ENCODE results near the gene ELP2. TPM values are rescaled to one million over a fixed set of nuclear protein-coding genes. Genes with fewer than 3 reads are reported as not detected.
A peak's percentile ranks its signal among the peaks of the same experiment; 100 is the strongest.

Gene ELP2
- total RNA-seq, 2 donors from 2014 or later: 78.3 to 95.8 TPM

GRCh38 chr18:36185901-36186460 lies 56.3 kb downstream of the ELP2 start:
- Mint-ChIP-seq H3K27me3 (peaks cover 18% of the 10 kb centered on the region), H3K36me3 (ENCODE audit: low read depth) (no peaks in the 10 kb centered on the region), H3K4me1 (no peaks in the 10 kb centered on the region), H3K9me3 (no peaks in the 10 kb centered on the region), H3K4me3 (peak overlapping the region; percentile 65), H3K27ac (no peak overlapping the region)
- ATAC-seq (replicated peaks): no peak

- H3K4me1 Mint-ChIP-seq: no peaks in the 10 kb centered on the region
- H3K27me3 Mint-ChIP-seq: peaks cover 19% of the 10 kb centered on the region
- no peak overlapping the region for H3K27ac Mint-ChIP-seq
- no peaks in the 10 kb centered on the region for H3K36me3 Mint-ChIP-seq (ENCODE audit: low read depth)
- H3K4me3 Mint-ChIP-seq: peak overlapping the region; percentile 65
- ATAC-seq (replicated peaks): peak; percentile 44
- H3K9me3 Mint-ChIP-seq: no peaks in the 10 kb centered on the region
These were observed 56.9 kb downstream of the ELP2 start for GRCh38 chr18:36186461-36187192.

- H3K4me3 Mint-ChIP-seq: peak within 1 kb of the TSS; percentile 65
These were observed 57.6 kb downstream of the ELP2 start, which contains the start of gene MOCOS for GRCh38 chr18:36187193-36187825. TSS of gene MOCOS (plus strand) at chr18:36187497. CDS start at chr18:36187540, 43 bp downstream.

DNA sequence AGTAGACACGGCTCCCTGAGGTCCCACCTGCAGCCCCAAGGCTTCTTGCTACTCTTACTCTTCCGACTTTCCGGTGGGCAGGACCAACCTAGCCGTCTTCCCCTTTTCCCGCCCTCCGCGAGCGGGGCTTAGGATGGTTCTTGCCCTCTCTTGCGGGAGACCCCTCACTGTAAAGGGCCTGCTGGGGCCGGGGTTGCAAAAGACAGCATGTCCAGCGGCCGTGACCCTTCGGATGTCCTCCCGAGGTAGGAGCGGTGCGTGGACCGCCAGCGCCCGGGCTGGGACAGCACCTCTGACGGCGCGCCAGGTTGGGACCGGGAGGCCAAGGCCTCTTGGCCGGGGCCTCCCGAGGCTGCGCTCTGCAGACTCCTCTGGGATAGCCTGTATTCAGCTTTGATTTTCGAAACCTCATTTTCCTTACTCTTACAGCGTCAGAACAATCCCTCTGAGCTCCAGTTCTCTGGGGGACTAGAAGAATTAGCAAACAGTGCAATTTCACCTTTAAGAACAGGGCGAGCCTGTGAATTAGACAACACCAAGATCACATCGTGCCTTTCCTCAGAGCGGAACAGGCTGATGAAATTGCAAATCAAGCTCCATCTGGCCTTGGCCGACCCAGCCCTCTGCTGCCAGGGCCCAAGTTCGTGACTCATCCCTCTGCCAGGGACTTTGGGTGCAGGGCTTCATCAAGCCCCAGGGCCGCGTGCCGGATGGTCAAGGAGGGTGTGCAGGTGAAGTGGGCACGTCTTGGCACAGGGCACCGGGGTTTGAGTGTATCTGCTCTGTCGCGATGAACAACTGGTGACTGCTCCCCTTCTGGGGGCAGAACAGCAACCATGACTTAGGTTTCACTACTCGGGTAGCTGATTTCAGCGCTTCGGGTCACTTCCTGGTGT lies 58.4 kb downstream of the ELP2 start:
- peaks cover 19% of the 10 kb centered on the region for H3K27me3 Mint-ChIP-seq
- no peaks in the 10 kb centered on the region for H3K9me3 Mint-ChIP-seq
- no peak overlapping the region for H3K27ac Mint-ChIP-seq
- no peak for ATAC-seq (replicated peaks)
- peak overlapping the region; percentile 65 for H3K4me3 Mint-ChIP-seq
- no peaks in the 10 kb centered on the region for H3K4me1 Mint-ChIP-seq
- H3K36me3 Mint-ChIP-seq (ENCODE audit: low read depth): no peaks in the 10 kb centered on the region

More at GRCh38 chr18:36187193-36187825, 57.6 kb downstream of the ELP2 start, which contains the start of gene MOCOS:
- ATAC-seq (replicated peaks): peak; percentile 90
- H3K27me3 Mint-ChIP-seq: peaks cover 19% of the 10 kb centered on the region
- H3K9me3 Mint-ChIP-seq: no peaks in the 10 kb centered on the region
- H3K27ac Mint-ChIP-seq: no peak within 1 kb of the TSS
- no peaks in the 10 kb centered on the region for H3K4me1 Mint-ChIP-seq
- H3K36me3 Mint-ChIP-seq (ENCODE audit: low read depth): no peaks in the 10 kb centered on the region

DNA sequence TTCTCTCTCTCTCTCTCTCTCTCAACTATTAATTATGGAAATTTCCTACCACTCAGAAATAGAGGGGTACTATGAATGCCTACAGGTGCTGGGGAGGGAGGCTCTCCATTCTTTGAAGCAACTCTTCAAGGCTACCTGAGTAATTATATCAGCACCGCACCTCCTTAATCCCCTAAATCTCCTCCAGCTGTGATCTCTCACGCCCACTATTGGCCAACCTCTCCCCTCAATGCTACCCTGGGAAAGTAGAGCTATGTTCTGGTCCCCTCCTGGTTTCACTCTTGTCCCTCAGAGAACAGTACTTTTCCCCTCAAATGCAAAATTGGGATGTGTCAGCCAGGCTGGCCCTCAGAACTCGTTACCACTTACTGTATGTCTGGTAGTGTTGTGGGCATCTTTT lies 59.2 kb downstream of the ELP2 start:
- peak overlapping the region; percentile 65 for H3K4me3 Mint-ChIP-seq
- no peaks in the 10 kb centered on the region for H3K36me3 Mint-ChIP-seq (ENCODE audit: low read depth)
- no peaks in the 10 kb centered on the region for H3K4me1 Mint-ChIP-seq
- no peak overlapping the region for H3K27ac Mint-ChIP-seq
- H3K9me3 Mint-ChIP-seq: no peaks in the 10 kb centered on the region
- no peak for ATAC-seq (replicated peaks)
- H3K27me3 Mint-ChIP-seq: peaks cover 19% of the 10 kb centered on the region

- Mint-ChIP-seq H3K9me3 (no peaks in the 10 kb centered on the region), H3K4me3 (peak overlapping the region; percentile 65), H3K36me3 (ENCODE audit: low read depth) (no peaks in the 10 kb centered on the region), H3K27me3 (peaks cover 19% of the 10 kb centered on the region), H3K27ac (no peak overlapping the region), H3K4me1 (no peaks in the 10 kb centered on the region)
- no peak for ATAC-seq (replicated peaks)
These were observed 59.8 kb downstream of the ELP2 start for GRCh38 chr18:36189486-36189885.

- Mint-ChIP-seq H3K9me3 (no peaks in the 10 kb centered on the region), H3K27me3 (peaks cover 19% of the 10 kb centered on the region), H3K27ac (no peak overlapping the region), H3K36me3 (ENCODE audit: low read depth) (no peaks in the 10 kb centered on the region), H3K4me3 (no peak overlapping the region), H3K4me1 (no peaks in the 10 kb centered on the region)
- no peak for ATAC-seq (replicated peaks)
These were observed 61.6 kb downstream of the ELP2 start for GRCh38 chr18:36191286-36191685.

DNA sequence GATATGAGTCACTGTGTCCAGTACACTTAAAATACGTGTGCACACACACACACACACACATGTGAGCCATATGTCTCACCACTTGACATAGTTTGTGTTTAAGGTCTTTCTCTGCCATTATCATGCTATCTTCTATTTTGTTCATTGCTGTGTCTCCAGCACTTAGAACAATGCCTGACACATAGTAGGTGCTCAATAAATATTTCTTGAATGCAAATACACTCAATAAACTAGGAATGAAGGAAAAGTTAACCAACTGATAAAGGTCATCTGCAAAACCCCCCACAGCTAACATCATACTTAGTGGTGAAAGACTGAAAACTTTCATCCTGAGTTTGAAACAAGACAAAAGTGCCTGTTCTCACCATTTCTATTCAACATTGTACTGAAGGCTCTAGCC lies 62.0 kb downstream of the ELP2 start:
- no peak overlapping the region for H3K4me3 Mint-ChIP-seq
- H3K36me3 Mint-ChIP-seq (ENCODE audit: low read depth): no peaks in the 10 kb centered on the region
- no peaks in the 10 kb centered on the region for H3K9me3 Mint-ChIP-seq
- no peaks in the 10 kb centered on the region for H3K4me1 Mint-ChIP-seq
- H3K27ac Mint-ChIP-seq: no peak overlapping the region
- H3K27me3 Mint-ChIP-seq: peaks cover 19% of the 10 kb centered on the region
- no peak for ATAC-seq (replicated peaks)

GRCh38 chr18:36194600-36195315 lies 65.1 kb downstream of the ELP2 start:
- H3K36me3 Mint-ChIP-seq (ENCODE audit: low read depth): no peaks in the 10 kb centered on the region
- H3K4me3 Mint-ChIP-seq: no peak overlapping the region
- peaks cover 6% of the 10 kb centered on the region for H3K27me3 Mint-ChIP-seq
- ATAC-seq (replicated peaks): no peak
- H3K4me1 Mint-ChIP-seq: no peaks in the 10 kb centered on the region
- no peaks in the 10 kb centered on the region for H3K9me3 Mint-ChIP-seq
- no peak overlapping the region for H3K27ac Mint-ChIP-seq

DNA sequence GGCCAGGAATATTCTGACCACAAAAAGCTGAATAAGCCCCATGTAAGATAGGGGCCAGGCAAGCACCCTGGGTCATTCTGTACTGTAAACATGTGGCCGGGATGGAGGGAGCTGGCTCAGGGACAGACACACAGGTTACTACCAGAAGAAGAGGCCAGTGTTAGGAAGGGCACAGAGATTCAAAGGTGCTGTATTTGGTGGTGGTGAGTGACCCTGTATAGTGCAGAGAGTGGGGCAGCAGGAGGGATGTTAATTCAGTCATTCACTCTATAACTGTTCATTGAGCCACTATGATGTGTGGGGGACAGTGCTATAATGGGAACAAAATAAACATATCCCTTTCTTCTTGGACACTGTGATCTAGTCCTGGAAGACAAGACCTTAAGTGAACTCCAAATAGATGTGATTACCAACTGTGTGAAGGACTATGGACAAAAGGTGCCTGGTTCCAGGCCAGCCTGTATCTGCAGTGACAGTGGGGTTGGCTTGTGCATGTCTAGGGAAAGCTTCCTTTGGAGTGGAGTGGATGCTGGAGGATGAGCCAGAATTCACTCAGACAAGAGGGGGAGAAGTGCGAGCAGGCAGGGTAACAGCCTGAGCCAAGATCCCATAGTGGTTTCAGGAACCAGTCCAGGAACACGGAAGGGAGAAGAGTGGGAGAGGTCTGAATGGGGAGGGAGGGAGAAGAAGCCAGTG lies 65.9 kb downstream of the ELP2 start:
- Mint-ChIP-seq H3K4me1 (no peaks in the 10 kb centered on the region), H3K27ac (no peak overlapping the region), H3K4me3 (no peak overlapping the region), H3K9me3 (no peaks in the 10 kb centered on the region), H3K36me3 (ENCODE audit: low read depth) (no peaks in the 10 kb centered on the region), H3K27me3 (peaks cover 3% of the 10 kb centered on the region)
- no peak for ATAC-seq (replicated peaks)

- no peak overlapping the region for H3K27ac Mint-ChIP-seq
- no peaks in the 10 kb centered on the region for H3K4me1 Mint-ChIP-seq
- no peaks in the 10 kb centered on the region for H3K9me3 Mint-ChIP-seq
- no peak overlapping the region for H3K4me3 Mint-ChIP-seq
- no peak for ATAC-seq (replicated peaks)
- no peaks in the 10 kb centered on the region for H3K27me3 Mint-ChIP-seq
- no peaks in the 10 kb centered on the region for H3K36me3 Mint-ChIP-seq (ENCODE audit: low read depth)
These were observed 66.7 kb downstream of the ELP2 start for GRCh38 chr18:36196238-36196995.

DNA sequence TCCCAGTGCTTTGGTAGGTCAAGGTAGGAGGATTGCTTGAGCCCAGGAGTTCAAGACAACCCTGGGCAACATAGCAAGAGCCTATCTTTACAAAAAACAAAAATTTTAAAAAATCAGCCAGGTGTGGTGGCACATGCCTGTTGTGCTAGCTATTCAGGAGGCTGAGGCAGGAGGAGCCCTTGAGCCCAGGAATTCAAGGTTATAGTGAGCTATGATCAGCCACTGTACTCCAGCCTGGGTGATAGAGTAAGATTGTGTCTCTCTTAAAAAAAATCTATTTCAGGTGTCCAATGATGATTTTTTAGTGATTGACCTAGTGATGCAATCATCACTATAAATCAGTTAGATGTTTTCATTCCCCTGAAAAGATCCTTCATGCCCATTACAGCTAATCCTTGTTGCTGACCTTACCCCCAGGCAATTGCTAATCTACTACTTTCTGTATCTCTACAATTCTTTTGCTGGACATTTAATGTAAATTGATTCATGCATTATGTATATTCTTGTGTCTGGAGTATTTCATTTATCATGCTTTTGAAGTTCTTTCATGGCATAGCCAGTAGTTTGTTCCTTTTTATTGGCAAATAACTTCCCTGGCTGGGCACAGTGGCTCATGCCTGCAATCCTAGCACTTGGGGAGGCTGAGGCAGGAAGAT lies 67.9 kb downstream of the ELP2 start:
- no peak for ATAC-seq (replicated peaks)
- no peak overlapping the region for H3K27ac Mint-ChIP-seq
- no peaks in the 10 kb centered on the region for H3K4me1 Mint-ChIP-seq
- no peaks in the 10 kb centered on the region for H3K36me3 Mint-ChIP-seq (ENCODE audit: low read depth)
- H3K27me3 Mint-ChIP-seq: no peaks in the 10 kb centered on the region
- no peaks in the 10 kb centered on the region for H3K9me3 Mint-ChIP-seq
- H3K4me3 Mint-ChIP-seq: no peak overlapping the region
